NCI-H82 treated with DMSO at 0.1 percent for 48 hours (cell line): ENCODE data around the gene OTOGL.

Experiments used
- DNase-seq: peaks from one replicate; lab custom pipeline; 2025; ENCODE audit not compliant: unreplicated experiment; lab: John Stamatoyannopoulos, UW

The OTOGL gene

DNA sequence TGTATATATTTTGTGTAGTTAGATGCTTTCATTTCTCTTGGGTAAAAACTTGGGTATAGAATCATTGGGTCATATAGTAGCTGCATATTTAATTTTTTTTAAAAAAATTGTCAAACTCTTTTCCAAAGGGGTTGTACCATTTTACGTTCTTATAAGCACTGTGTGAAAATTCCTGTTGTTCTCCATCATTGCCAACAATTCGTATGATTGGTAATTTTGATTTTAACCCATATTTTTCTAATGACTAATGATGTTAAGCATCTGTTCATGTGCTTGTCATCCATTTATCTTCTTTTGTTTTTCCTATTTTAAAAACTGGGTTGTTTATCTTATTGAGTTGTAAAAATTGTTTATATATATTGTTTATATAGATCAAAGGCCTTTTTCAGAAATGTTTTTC is 77.4 kb downstream of the OTOGL start:
- DNase-seq: no peak

GRCh38 chr12:80178846-80179245 is 79.5 kb downstream of the OTOGL start:
- DNase-seq: no peak

GRCh38 chr12:80183939-80184338 is 84.6 kb downstream of the OTOGL start:
- no peak for DNase-seq

DNA sequence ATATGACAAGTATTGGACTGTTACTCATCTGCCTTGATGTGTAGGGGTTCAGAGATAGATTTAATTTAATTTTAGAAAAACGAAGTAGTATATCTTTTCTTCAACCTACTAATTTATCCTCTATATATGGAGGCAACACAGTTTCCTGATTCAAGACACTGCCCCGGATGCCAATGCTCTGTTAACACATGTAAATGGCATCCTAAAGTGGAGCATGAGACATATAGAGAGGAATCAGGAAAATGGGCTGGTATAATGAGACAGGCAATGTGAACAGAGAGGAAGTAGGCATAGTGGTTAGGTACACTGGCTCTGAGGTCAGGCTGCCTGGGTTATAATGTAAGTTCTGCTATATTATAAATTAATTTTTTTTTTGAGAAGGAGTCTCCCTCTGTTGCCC is 85.6 kb downstream of the OTOGL start:
- no peak for DNase-seq

DNA sequence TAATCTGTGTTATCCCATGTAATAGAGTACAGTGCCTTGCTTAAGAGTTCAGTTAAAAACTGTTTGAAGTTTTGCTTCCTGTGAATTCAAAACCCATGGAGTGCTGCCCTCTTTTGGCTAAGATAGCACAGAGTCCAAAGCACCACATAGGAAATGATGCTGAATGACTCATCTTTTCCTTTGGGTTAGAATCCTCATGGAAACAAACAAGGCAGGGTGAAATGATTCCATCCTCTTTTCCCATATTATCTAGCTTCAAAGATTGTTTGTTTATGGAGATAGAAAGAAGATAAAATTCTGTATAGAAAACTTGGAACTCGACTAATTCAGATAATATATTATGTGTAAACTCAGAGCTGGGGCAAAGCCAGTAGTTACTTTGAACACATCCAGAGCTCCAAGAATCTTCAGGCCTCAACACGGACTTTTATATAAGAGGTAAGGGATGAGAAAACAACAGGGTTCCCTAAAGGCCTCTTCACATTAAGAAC is 87.4 kb downstream of the OTOGL start:
- peak; percentile 41 for DNase-seq

DNA sequence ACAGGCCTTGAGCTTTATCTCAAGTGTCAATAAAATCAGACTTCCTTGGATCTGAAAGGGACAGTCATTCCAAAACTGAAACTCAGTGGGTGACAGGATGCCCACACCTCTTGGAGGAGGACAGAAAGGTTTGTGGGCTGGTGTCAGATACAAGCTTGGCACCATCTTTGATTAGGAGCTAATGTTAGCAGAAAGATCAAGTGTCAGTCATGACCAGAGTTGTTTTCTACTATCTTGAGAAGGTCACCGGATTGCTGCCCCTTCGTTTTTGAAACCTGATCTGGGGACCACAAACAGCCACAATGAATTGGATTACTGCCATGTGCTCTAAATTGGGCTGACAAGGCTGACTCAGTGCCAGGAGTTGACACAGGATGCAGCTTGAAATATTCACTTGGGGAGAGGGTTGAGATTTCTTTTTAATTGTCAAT is 88.3 kb downstream of the OTOGL start:
- peak; percentile 71 for DNase-seq

- DNase-seq: no peak
Measured at GRCh38 chr12:80188576-80188975, 89.2 kb downstream of the OTOGL start.

DNA sequence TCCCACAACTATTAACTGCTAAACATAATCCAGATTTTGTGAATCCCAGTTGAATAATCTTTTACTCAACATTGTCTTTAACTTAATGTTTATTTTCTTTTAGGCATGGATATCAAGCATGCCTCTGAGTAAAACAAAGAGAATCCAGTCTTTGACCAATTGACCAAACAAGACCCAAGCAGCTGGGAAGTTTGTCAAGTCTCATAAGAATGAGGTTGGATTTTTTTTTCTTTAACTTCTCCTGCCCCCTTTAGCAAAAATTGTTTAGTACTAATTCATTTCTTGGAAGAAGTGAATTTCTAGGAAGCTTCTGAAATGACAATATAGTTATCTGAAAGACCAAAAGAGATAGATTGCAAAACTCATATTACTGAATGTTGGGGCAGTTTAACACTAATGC is 89.9 kb downstream of the OTOGL start:
- DNase-seq: no peak

- no peak for DNase-seq
Measured at GRCh38 chr12:80190001-80190400, 90.7 kb downstream of the OTOGL start.

DNA sequence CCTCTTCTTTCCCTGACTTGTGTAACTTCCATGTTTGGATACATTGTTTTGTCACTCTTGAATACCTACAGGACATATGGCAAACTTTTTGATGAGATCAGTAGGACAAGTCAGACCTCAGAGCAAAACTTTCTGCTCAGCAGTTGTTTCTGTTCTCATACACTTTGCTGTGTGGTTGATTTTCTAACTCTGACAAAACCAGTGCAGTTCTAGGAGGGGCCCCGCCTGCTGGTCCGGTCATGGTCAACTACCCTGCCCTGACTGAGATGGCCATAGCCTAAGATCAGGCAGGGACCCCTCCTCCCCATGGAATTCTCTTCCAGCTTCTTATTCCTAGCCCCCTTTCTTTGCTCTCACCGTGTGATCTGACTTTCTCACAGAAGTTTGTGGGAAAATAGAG is 92.8 kb downstream of the OTOGL start:
- DNase-seq: no peak

DNA sequence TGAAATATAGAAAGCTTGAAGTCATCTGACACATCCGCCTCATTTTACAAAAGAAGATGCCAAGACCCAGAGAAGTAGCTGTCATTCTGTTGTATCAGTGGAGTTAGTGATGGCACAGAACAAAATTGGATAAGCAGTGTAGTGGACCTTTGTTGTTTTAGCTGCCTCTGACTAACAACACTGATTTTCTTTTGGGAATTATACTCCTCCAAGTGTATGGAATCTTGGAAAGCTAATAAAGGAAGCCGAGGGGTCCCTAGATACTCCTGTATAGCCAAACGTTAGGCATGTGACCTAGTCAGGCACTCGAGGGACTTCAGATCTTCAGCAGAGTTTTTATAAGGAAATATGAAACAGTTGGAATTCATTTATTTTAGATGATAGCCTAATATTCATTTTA is 94.5 kb downstream of the OTOGL start:
- DNase-seq: no peak

DNA sequence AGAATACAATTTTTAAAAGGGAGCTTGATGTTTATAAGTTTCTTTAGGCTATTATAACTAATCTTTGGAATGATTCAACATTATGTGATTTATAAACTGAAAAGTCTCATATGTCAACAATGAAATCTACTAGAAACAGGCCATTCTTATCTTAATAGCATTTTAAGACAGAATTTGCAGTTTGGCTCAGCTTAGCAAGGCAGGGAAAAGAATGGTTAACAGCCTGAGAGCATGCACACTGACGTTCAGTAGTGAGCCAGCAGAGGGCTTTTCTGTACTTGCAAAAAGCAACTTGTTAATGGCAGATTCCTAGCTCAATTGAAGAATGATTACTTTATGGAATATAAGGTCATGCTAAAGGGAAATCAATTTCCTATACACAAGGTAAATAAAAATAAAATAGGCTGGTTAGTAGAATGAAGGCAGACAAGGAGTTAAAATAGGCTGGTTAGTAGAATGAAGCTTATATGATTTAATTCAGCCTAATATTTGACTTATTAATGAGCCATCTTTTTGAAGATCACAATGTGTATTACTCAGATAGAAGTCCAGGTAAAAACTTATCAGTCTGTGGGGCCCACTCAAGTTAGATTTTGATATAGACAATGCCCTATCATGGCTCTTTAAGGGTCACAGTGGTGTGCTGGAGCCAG is 95.9 kb downstream of the OTOGL start:
- DNase-seq: peak; percentile 27

DNA sequence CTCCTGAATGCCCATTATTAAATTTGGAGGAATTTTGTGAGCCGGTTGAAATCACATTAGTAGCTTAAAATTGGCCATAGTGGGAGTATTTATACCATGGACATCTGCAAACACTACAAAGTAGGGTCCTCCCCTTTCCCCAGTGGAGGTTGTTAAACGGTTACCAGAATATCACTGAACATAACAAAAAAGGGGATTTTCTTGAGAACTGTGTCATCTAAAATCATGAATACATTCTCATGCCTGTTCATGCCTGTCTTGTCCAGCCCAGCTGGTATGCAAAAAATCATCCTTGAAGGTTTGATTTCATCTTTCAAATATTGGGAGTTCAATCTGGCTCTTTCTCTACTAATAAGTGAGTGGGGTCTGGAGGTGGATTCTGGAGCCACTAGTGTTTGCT is 96.4 kb downstream of the OTOGL start:
- no peak for DNase-seq

GRCh38 chr12:80196419-80196818 is 97.1 kb downstream of the OTOGL start:
- DNase-seq: no peak

DNA sequence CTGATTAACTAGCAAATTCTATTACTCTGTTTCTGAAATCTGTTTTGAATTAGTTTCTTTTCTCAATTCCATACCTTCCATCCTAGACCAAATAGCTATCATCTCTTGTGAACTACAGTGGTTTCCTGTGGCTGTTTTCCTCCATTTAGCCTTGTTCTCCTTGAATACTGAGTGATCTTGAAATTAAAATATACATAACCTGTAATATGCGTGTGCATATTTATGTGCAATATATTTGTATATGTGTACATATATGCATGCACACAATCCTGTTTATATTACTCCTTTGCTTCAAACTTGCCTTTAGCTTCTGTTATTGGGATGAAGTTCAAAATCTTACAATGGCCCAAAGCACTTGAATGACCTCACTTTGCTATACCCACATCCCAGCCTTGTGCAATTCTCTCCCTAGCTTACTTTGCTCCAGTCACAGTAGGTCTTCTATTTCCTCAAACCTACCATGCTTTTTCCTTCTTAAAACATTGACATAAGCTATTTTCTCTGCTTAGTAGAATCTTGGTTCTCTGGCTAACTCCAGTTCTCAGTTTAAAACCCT is 99.5 kb downstream of the OTOGL start:
- DNase-seq: no peak

DNA sequence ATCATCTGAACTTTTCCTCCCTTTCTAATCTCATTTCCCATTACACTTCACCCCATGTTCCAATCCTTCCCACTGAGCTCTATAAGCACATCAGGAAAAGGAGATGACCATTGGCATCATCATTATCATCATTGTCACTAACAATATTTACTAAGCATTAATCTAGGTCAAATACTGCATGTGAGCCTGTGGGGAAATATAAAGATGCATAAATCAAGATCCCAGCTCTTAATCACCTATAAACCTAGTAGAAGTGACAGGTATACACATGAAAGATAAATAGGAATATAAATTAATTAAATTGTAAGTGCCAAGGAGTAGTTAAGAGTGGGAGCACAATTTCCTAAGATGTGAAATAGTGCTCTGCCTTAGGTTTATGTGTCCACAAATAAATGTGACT is 100.6 kb downstream of the OTOGL start:
- no peak for DNase-seq

GRCh38 chr12:80200414-80200813 is 101.1 kb downstream of the OTOGL start:
- no peak for DNase-seq

- DNase-seq: no peak
Measured at GRCh38 chr12:80201908-80202307, 102.6 kb downstream of the OTOGL start.

DNA sequence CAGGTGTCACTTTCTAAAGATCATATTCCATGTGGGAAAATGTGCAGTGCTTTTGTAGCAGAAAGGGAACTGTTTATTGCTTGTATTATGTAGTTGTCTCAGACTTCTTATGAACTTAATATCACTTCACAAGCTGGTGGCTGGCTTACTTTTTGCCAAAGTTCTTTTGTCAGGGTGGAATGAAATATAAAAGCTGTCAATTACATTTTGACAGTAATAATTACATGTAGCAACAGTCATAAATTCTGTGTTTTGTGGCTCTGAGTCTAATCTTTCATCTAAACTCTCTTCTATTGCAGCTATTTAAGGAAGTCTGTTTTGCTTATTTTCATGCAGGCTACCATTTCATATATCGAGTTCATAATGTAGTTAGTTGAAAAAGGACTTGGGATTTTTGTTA is 106.6 kb downstream of the OTOGL start:
- DNase-seq: no peak

DNA sequence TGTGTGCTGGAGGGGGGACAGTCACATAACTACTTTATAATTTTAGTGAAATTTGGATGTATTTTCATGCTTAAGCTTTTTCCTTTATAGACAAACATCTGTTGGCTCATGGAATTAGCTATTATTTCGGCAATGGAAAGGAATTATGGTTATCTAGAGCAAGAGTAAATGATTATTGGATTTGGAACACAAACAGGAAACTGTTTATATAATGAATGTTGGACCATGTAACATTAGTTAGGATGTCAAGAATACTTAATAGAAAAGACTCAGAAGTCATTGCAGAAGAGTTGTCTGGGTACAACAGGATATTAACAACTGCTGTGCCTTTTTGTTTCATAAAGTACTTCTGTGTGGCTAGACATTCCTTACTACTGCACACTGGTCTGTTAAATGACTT is 108.7 kb downstream of the OTOGL start:
- no peak for DNase-seq

DNA sequence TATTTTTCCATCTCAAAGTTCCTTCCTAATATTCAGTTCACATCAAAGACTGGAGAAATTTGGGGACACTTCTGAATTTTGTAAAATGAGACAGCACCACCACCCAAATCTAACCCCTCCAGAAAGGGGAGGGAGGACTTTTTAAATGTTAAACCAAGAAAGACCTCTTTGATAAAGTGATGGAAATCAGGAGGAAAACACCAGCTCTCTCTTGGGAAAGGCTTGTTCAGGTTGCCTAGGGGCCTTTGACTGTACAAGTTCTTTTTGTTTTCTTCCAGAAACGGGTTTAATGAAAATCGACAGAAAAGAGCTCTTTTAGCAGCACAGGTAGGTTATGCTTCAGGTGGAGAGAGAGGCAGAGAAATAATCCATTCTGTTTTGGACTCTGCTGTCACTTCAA is 112.3 kb downstream of the OTOGL start:
- no peak for DNase-seq

GRCh38 chr12:80212938-80213645 is 113.8 kb downstream of the OTOGL start:
- no peak for DNase-seq
